ENCODE results near the gene KDF1.
"Not testable (repeated sequence)": the region's sequence is repeated elsewhere in the genome, so short reads cannot be mapped to it uniquely, and the experiment has no call there.

Gene KDF1

GRCh38 chr1:26951821-26952497 lies 8.3 kb downstream of the KDF1 start:
- no peak for DNase-seq

DNA sequence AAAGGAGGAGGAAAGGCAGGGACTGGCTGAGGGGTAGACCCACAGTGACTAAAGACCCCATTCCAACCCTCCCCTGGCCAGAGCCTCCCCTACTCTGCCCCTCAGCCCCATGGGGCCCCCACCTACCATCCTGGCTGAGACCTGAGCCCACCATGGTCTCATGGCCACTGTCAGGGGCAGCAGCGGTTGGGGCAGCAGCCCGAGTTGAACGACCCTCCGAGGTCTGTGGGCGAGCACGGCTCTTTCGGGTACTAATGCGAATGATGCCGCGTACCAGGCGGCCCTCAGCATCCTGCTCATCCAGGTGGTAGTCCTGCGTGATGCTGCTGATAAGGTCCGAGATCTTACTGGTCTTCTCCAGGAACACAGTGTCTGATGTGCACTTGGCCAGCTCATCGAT lies 9.1 kb downstream of the KDF1 start:
- DNase-seq, result no peak

- DNase-seq, result no peak
Measured at GRCh38 chr1:26950602-26951001, 9.7 kb downstream of the KDF1 start.

GRCh38 chr1:26949926-26950319 lies 10.3 kb downstream of the KDF1 start:
- no peak for DNase-seq

GRCh38 chr1:26949266-26949925 lies 10.9 kb downstream of the KDF1 start:
- DNase-seq, result no peak

- not testable (repeated sequence) for DNase-seq
Measured at GRCh38 chr1:26948725-26949057, 11.6 kb downstream of the KDF1 start.

GRCh38 chr1:26946270-26946669 lies 14.0 kb downstream of the KDF1 start:
- DNase-seq, result no peak

DNA sequence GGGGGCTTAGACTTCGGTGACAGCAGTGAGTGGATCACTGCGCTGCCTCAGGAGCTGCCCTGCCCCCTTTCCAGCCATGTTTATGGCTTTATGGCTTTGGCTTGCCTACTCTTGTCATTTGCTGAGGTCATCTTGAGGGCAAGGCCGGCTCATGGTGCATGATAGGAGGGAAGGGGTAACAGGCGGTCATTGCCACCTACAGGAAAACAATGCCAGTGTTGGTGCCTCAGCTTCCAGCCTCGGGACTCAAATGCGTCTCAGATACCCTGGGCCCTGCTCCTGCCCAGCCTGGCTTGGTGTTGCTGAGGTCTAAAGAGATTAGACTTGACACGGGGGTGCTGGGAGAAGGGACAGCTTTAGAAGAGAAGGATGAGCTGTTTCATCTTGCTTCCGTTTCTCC lies 14.5 kb downstream of the KDF1 start:
- DNase-seq, result no peak

GRCh38 chr1:26945138-26945537 lies 15.1 kb downstream of the KDF1 start:
- DNase-seq, result no peak

DNA sequence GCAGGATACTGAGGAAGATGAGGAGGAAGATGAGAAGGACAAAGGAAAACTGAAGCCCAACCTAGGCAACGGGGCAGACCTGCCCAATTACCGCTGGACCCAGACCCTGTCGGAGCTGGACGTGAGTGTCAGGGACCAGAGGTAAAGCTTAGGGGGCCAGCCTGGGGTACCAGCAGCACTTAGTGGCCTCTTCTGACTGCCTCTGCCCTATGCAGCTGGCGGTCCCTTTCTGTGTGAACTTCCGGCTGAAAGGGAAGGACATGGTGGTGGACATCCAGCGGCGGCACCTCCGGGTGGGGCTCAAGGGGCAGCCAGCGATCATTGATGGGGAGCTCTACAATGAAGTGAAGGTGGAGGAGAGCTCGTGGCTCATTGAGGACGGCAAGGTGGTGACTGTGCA lies 17.6 kb downstream of the KDF1 start:
- DNase-seq, result no peak

- DNase-seq, result no peak
Measured at GRCh38 chr1:26941311-26941710, 19.0 kb downstream of the KDF1 start.

DNA sequence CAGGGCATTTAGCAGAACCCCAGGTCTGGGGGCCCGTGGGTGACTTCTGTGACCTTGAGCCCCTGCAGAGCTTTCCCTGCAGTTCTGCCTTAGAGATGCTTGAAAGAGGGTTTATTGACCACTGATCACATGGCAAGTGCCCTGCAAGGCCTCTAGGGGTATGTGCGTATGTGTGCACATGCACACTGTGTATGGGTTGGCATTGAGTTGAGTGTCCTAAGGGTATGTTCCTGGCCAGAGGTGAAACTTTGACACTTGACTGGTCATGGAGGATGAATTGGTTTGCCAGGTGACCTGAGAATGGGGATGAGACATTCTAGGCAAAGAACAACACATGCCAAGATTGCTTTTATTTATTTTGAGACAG lies 21.6 kb downstream of the KDF1 start:
- DNase-seq, result no peak

GRCh38 chr1:26938004-26938658 lies 22.1 kb downstream of the KDF1 start:
- no peak for DNase-seq

DNA sequence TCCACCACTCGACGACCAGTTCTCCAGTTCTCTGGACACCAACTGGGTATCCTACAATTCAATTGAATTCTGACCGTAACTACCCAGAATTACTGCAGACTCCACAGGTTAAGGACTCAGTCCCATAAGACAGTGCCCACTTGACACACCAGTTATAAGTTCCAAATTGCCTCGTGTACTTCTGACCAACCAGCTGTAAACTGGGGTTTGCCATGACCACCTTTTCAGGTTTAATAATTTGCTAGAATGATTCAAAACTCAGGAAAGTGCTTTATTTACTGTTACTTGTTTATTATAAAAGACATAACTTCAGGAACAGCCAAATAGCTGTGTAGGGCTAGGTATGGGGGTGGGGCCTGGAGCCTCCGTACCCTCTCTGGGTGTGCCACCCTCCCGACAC lies 23.4 kb downstream of the KDF1 start:
- DNase-seq, result no peak

- no peak for DNase-seq
Measured at GRCh38 chr1:26932531-26932930, 27.7 kb downstream of the KDF1 start.

DNA sequence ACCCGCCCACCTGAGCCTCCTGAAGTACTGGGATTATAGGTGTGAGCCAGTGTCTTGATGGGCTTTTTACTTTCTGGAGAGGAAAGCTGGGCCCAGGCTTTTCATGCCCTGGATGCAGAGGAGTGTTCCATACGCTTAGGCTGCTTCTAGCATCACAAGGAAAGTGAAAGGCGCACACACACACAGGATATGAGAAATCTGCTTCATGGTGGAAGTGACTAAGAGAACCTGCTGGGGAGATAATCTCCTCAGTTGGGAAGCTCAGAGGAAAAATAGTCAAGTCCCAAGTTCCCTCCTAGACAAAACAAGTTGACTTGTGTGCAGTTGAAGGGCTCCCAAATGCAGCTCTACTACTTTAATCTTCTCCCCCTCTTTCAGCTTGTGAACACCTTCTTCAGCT lies 36.6 kb downstream of the KDF1 start:
- DNase-seq, result peak in 1 of 2 donors; percentile 17

- DNase-seq, result no peak
Measured at GRCh38 chr1:26922901-26923300, 37.4 kb downstream of the KDF1 start.

DNA sequence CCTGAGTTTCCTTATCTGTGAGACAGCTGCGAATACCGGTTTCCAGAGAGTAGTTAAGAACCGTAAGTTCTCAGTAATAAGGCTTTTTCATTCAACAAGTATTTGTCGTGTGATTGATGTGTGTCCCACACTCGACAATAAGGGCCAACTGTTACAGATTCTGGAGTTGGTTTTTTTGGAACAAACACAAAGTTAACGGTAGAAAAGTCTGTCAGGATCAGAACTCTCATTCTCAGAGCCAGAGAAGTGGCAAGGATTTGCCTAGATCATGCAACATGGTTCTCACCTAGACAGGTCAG lies 37.9 kb downstream of the KDF1 start:
- no peak for DNase-seq

DNA sequence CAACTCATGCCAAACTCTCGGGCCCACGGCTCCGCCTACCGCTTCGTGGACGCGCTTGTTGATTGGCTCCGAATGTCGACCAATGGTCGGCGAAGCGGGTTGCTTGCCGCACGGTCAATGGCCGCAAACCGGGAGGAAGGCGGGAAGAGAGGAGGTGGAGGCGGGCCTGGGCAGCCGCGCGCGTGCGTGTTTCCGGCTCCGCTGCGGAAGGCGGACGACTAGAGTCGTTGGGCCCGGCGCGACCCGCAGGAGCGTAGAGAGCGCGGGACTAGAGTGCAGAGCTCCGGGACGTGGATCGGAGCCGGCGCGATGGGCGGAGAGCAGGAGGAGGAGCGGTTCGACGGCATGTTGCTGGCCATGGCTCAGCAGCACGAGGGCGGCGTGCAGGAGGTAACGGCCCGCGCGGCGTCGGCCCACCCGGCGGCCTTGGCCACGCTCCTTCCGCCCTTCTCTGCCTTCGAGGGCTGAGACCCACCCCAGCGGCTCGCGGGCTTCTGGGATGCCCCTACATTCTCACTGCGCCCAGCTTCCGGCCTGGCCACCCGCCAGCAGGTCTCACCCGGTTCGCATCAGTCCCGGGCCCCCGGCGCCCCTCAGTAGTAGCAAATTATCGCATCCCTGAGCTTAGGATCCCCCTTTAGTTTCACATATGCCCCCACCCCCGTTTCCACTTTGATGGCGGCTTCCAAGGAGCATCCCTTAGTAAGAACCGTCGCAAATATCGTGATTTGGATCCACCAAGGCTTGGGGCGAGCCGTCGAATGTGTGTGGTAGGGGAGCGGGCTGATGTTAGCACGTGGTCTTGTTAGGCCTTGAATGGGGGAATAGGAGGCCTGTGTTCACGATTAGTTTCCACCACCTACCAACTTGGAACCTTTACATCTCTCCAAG lies 38.5 kb downstream of the KDF1 start, which contains the start of gene NUDC:
Gene NUDC (plus strand): TSS at position 204 of the 891 bp plus-strand sequence. CDS start 106 bp downstream, at position 310.
- peak; percentile 94 to 95 for DNase-seq

- DNase-seq, result no peak
Measured at GRCh38 chr1:26921126-26921539, 39.1 kb downstream of the KDF1 start.

DNA sequence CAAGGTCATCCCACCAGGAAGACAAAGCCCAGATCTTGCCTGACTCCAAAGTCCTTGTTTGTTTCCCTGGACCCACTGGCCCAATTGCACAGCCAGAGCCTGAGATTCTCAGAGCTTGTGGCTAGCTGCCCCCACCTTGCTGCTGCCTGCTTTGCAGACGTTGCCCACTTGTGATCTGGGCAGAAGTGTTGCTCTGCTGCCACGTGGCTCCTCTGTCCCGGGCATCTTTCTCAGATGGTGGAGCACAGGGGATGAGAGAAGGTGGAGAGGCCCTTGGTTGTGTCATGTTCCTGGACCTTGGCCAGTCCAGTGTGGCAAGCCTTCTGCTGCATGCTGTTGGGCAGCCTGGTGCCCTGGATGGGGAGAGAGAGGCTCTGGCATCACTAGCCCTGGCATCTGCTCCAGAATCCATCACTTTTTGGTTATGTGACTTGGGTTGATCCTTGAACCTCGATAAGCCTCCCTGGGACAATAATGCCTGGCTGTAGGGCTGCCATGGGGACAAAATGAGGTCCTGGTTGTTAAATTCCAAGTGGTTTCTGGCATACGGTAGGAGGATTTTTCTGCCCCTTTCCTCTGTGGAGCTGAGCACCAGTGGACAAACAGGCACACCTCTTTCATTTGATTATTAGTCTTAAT lies 44.9 kb downstream of the KDF1 start:
- DNase-seq, result no peak

GRCh38 chr1:26913754-26914619 lies 46.3 kb downstream of the KDF1 start, which contains the start of gene NR0B2:
TSS of gene NR0B2 (minus strand) at chr1:26913975. CDS start at chr1:26913940, 35 bp downstream.
- no peak for DNase-seq
